PC-9 (cell line): Measurements from ENCODE around the gene SLX4IP. TPM values are rescaled to one million over a fixed set of nuclear protein-coding genes. Genes with fewer than 3 reads are reported as not detected.

Source experiments
- BruUV-seq: library from RNA; stranded (reverse); fragments of 400-500 nt; replicated peaks from 2 replicates; lab custom pipeline; 2021; lab: Mats Ljungman, UMichigan
- CTCF ChIA-PET: fragments of 300-600 bp; sonication (Branson Sonifier 250); formaldehyde crosslinking; loops from one replicate; lab custom pipeline; 2022; ENCODE audit warnings: antibody characterized with exemption; lab: Charles Lee
- POLR2A ChIA-PET: fragments of 300-600 bp; sonication (Branson Sonifier 250); formaldehyde crosslinking; loops from one replicate; lab custom pipeline; 2022; ENCODE audit warnings: antibody characterized with exemption; ENCODE audit not compliant: unreplicated experiment; lab: Charles Lee
- DNase-seq, 2 experiments: peaks; one replicate each; pipeline versions ENCODE4 v3.0.0 to v3.0.0-alpha.2; 2015 to 2022; ENCODE audit warnings: mixed read lengths in 1 of 2
- H2AFZ ChIP-seq: fragments of 200-600 bp; sonication (generic); 2 replicates; pipeline ENCODE4 v1.8.1; 2017; ENCODE audit warnings: antibody characterized with exemption
- H3F3A ChIP-seq: fragments of 200-600 bp; sonication (generic); 2 replicates; pipeline ENCODE4 v1.8.1; 2017; ENCODE audit warnings: antibody characterized with exemption, mild to moderate bottlenecking, low read depth; ENCODE audit not compliant: insufficient read depth
- H3K27ac ChIP-seq: fragments of 200-600 bp; sonication (generic); 2 replicates; pipeline ENCODE4 v1.6.1; 2016; ENCODE audit warnings: mixed run types
- H3K27me3 ChIP-seq: fragments of 200-600 bp; sonication (generic); 2 replicates; pipeline ENCODE4 v1.6.1; 2016; ENCODE audit warnings: low read depth, mixed run types; ENCODE audit not compliant: insufficient read depth
- H3K36me3 ChIP-seq: fragments of 200-600 bp; sonication (generic); 2 replicates; pipeline ENCODE4 v1.6.1; 2016; ENCODE audit warnings: low read depth, mixed run types
- H3K4me1 ChIP-seq: fragments of 200-600 bp; sonication (generic); replicated peaks from 2 replicates; pipeline ENCODE4 v1.6.1; 2016; ENCODE audit warnings: mixed run types; ENCODE audit not compliant: insufficient read depth
- H3K4me2 ChIP-seq: fragments of 200-600 bp; sonication (generic); 2 replicates; pipeline ENCODE4 v1.6.1; 2017; ENCODE audit warnings: mixed run types
- H3K4me3 ChIP-seq: fragments of 200-600 bp; sonication (generic); 2 replicates; pipeline ENCODE4 v1.6.1; 2016; ENCODE audit warnings: mixed run types
- H3K79me2 ChIP-seq: fragments of 200-600 bp; sonication (generic); 2 replicates; pipeline ENCODE4 v1.6.1; 2017; ENCODE audit warnings: low read depth, mixed run types
- H3K9me2 ChIP-seq: fragments of 200-600 bp; sonication (generic); 2 replicates; pipeline ENCODE4 v1.8.1; 2017; ENCODE audit warnings: mild to moderate bottlenecking; ENCODE audit not compliant: insufficient read depth
- H3K9me3 ChIP-seq: fragments of 200-600 bp; sonication (generic); 2 replicates; pipeline ENCODE4 v1.8.1; 2016; ENCODE audit warnings: low read depth; ENCODE audit not compliant: insufficient read depth
- H4K20me1 ChIP-seq: fragments of 200-600 bp; sonication (generic); 2 replicates; pipeline ENCODE4 v1.8.1; 2017; ENCODE audit not compliant: insufficient read depth
- CTCF ChIP-seq: fragments of 200-600 bp; sonication (generic); conservative IDR thresholded peaks from 2 replicates; pipeline ENCODE4 v1.6.1; 2017; ENCODE audit warnings: mixed run types, antibody characterized with exemption, mild to moderate bottlenecking, moderate library complexity
- EZH2 ChIP-seq: fragments of 200-600 bp; sonication (generic); IDR thresholded peaks from 2 replicates; pipeline ENCODE4 v1.8.0; 2017; ENCODE audit warnings: antibody characterized with exemption, low read depth
- intact Hi-C: fragments of 100-400 bp; cut with micrococcal nuclease; formaldehyde crosslinking; loops from one replicate; pipeline ENCODE4 v1.10.0; 2022; ENCODE audit not compliant: unreplicated experiment
- total RNA-seq: library from RNA; stranded (reverse); gene quantifications from 2 replicates; pipeline ENCODE4 v1.2.3, GENCODE V29; 2021

SLX4IP gene
- total RNA-seq, 1 experiment from 2014 or later: 13.4 TPM

DNA sequence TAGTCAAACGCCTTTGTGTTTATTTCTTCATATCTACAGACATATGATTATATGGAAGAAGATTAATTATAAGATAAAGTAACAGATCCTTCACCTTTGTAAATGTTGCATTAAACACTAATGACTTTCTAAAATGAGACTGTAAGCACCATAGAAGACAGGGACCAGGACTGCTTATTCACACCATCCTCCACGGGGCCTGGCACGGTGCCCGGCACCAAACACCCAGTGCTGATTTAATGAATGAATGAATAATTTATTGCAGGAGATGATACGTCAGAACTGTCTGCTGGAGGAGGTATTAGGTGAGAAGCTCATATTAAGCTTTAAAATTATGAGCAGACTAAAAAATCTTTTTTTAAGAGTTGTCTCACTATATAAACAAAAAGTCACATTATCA is 88.3 kb downstream of the SLX4IP start:
- Histone ChIP-seq H2AFZ (no peak overlapping the region), H3K79me2 (no peaks in the 10 kb centered on the region; the same call in 1 of the 2 replicates), H3K27me3 (no peaks in the 10 kb centered on the region), H4K20me1 (no peaks in the 10 kb centered on the region), H3K9me3 (no peaks in the 10 kb centered on the region), H3K4me1 (peaks cover 9% of the 10 kb centered on the region; the same call in 1 of the 2 replicates), H3F3A (no peaks in the 10 kb centered on the region), H3K27ac (no peak overlapping the region), H3K9me2 (no peaks in the 10 kb centered on the region), H3K4me3 (no peak overlapping the region), H3K36me3 (no peaks in the 10 kb centered on the region), H3K4me2 (no peak overlapping the region)
- BruUV-seq: no TSS peak
- DNase-seq: no peak
- CTCF ChIA-PET: no interaction called here
- POLR2A ChIA-PET: no interaction called here
- intact Hi-C loops: no loop called here
- TF ChIP-seq EZH2: no peak
- TF ChIP-seq CTCF: no peak

- Histone ChIP-seq H3K4me2 (no peak overlapping the region), H3K27me3 (no peaks in the 10 kb centered on the region), H3K9me2 (no peaks in the 10 kb centered on the region), H3K4me3 (no peak overlapping the region), H3K27ac (no peak overlapping the region), H2AFZ (no peak overlapping the region), H4K20me1 (no peaks in the 10 kb centered on the region), H3F3A (no peaks in the 10 kb centered on the region), H3K36me3 (no peaks in the 10 kb centered on the region), H3K79me2 (no peaks in the 10 kb centered on the region; the same call in 1 of the 2 replicates), H3K4me1 (peaks cover 9% of the 10 kb centered on the region; the same call in 1 of the 2 replicates), H3K9me3 (no peaks in the 10 kb centered on the region)
- BruUV-seq: no TSS peak
- ChIA-PET CTCF (no interaction called here), POLR2A (interaction anchor here (0.5 kb wide), 1 partner anchor 26 kb away, joined by 4 read pairs; no protein-coding TSS in a partner anchor)
- intact Hi-C loops: no loop called here
- no peak for DNase-seq
- TF ChIP-seq EZH2 (no peak), CTCF (no peak)
Observed at GRCh38 chr20:10524034-10524476, 89.0 kb downstream of the SLX4IP start.

DNA sequence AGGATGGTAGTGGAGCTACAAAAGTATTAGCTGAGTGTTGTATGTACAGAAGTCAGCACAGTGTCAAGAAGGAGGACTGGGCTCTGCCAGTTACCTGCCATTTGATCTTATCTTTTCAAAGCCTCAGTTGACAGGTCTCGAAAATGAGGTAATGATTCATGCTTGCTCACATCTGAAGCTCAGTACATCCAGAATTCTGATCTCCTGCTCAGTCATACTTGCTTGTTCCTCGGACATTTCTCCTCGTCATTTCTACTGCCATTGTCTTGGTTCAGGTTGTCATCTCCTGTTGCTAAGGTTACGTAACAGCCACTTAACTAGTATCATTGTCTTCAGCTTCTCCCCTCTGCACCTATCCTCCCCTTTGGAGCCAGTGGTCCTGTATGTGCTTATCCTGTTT is 89.5 kb downstream of the SLX4IP start:
- H3K79me2 ChIP-seq: no peaks in the 10 kb centered on the region; the same call in 1 of the 2 replicates
- H3K4me2 ChIP-seq: no peak overlapping the region
- no TSS peak for BruUV-seq
- H3F3A ChIP-seq: no peaks in the 10 kb centered on the region
- POLR2A ChIA-PET: interaction anchor here (0.5 kb wide), 1 partner anchor 26 kb away, joined by 4 read pairs; no protein-coding TSS in a partner anchor
- DNase-seq: peak; percentile 12 to 61
- TF ChIP-seq EZH2 (no peak), CTCF (no peak)
- H3K36me3 ChIP-seq: no peaks in the 10 kb centered on the region
- H3K4me1 ChIP-seq: peaks cover 9% of the 10 kb centered on the region; the same call in 1 of the 2 replicates
- intact Hi-C loops: no loop called here
- H3K4me3 ChIP-seq: no peak overlapping the region
- H3K27ac ChIP-seq: no peak overlapping the region
- H3K27me3 ChIP-seq: no peaks in the 10 kb centered on the region
- no peaks in the 10 kb centered on the region for H4K20me1 ChIP-seq
- H3K9me3 ChIP-seq: no peaks in the 10 kb centered on the region
- CTCF ChIA-PET: no interaction called here
- no peaks in the 10 kb centered on the region for H3K9me2 ChIP-seq
- H2AFZ ChIP-seq: no peak overlapping the region
